Neural progenitor cell (in vitro differentiated cells): ENCODE measurements around the gene PRR35. TPM values are rescaled to one million over a fixed set of nuclear protein-coding genes. Genes with fewer than 3 reads are reported as not detected.

Experiments
- DNase-seq: peaks from one replicate; pipeline ENCODE4 v3.0.0-alpha.2; 2016; ENCODE audit warnings: low spot score
- H2AFZ ChIP-seq: fragments of 200-600 bp; sonication (generic); replicated peaks from 2 replicates; pipeline ENCODE4 v1.6.1; 2016; ENCODE audit warnings: antibody characterized with exemption
- H3F3A ChIP-seq: fragments of 200-600 bp; sonication (generic); 2 replicates; pipeline ENCODE4 v1.6.1; 2016; ENCODE audit warnings: antibody characterized with exemption, low read depth
- H3K27ac ChIP-seq: fragments of 200-600 bp; sonication (generic); 2 replicates; pipeline ENCODE4 v1.5.1; 2016; ENCODE audit warnings: mild to moderate bottlenecking
- H3K27me3 ChIP-seq: fragments of 200-600 bp; sonication (generic); 2 replicates; pipeline ENCODE4 v1.6.1; 2016; ENCODE audit warnings: mild to moderate bottlenecking, moderate library complexity
- H3K36me3 ChIP-seq: fragments of 200-600 bp; sonication (generic); 2 replicates; pipeline ENCODE4 v1.5.1; 2016
- H3K4me1 ChIP-seq: fragments of 200-600 bp; sonication (generic); 2 replicates; pipeline ENCODE4 v1.6.1; 2016; ENCODE audit warnings: mixed run types
- H3K4me2 ChIP-seq: fragments of 200-600 bp; sonication (generic); 2 replicates; pipeline ENCODE4 v1.6.1; 2016
- H3K4me3 ChIP-seq: fragments of 200-600 bp; sonication (generic); 2 replicates; pipeline ENCODE4 v1.5.1; 2016
- H3K79me2 ChIP-seq: fragments of 200-600 bp; sonication (generic); 2 replicates; pipeline ENCODE4 v1.6.1; 2016; ENCODE audit warnings: low read depth
- H3K9ac ChIP-seq: fragments of 200-600 bp; sonication (generic); 2 replicates; pipeline ENCODE4 v1.6.1; 2016
- H3K9me3 ChIP-seq: fragments of 200-600 bp; sonication (generic); 2 replicates; pipeline ENCODE4 v1.5.1; 2016; ENCODE audit warnings: low read depth
- H4K20me1 ChIP-seq: fragments of 200-600 bp; sonication (generic); 2 replicates; pipeline ENCODE4 v1.6.1; 2016; ENCODE audit warnings: low read depth
- H3K27ac Mint-ChIP-seq: 3 replicates; pipeline ENCODE4 v1.8.0; 2021; ENCODE audit warnings: mixed read lengths
- H3K27me3 Mint-ChIP-seq: 2 replicates; pipeline ENCODE4 v1.8.0; 2022; ENCODE audit warnings: low read depth, mild to moderate bottlenecking, inconsistent platforms, moderate library complexity, mixed read lengths; ENCODE audit not compliant: insufficient read depth
- H3K36me3 Mint-ChIP-seq: 3 replicates; pipeline ENCODE4 v1.8.0; 2021; ENCODE audit warnings: mixed read lengths
- H3K4me1 Mint-ChIP-seq: 3 replicates; pipeline ENCODE4 v1.8.0; 2021; ENCODE audit warnings: mixed read lengths
- H3K4me3 Mint-ChIP-seq: 3 replicates; pipeline ENCODE4 v1.8.0; 2021; ENCODE audit warnings: mild to moderate bottlenecking, moderate library complexity, mixed read lengths
- H3K9me3 Mint-ChIP-seq: 3 replicates; pipeline ENCODE4 v1.8.0; 2020; ENCODE audit warnings: mixed read lengths
- EZH2 ChIP-seq: fragments of 200-600 bp; sonication (generic); IDR thresholded peaks from 2 replicates; pipeline ENCODE4 v1.6.1; 2017; ENCODE audit warnings: antibody characterized with exemption, mild to moderate bottlenecking, moderate library complexity
- EZH2phosphoT487 ChIP-seq: fragments of 200-600 bp; sonication (generic); IDR thresholded peaks from 2 replicates; pipeline ENCODE4 v1.6.1; 2017; ENCODE audit warnings: antibody characterized with exemption
- total RNA-seq: library from RNA; depleted of rRNA; stranded (reverse); fragments of >200 nt; gene quantifications from 2 replicates; pipeline ENCODE4 v1.2.3, GENCODE V29; 2015; ENCODE audit warnings: low replicate concordance
- TF ChIP-seq, protein P1 (sequence below): fragments of 200-600 bp; sonication (generic); IDR thresholded peaks from 2 replicates; pipeline ENCODE4 v1.5.1; 2017; ENCODE audit warnings: antibody characterized with exemption, mild to moderate bottlenecking

PRR35 gene
- total RNA-seq, 1 donor from 2014 or later, result not detected

- Histone ChIP-seq H3K79me2 (no peaks in the 10 kb centered on the region), H3K4me2 (no peak overlapping the region), H4K20me1 (peaks cover 10% of the 10 kb centered on the region), H3K4me3 (no peak overlapping the region), H3K9me3 (no peaks in the 10 kb centered on the region), H2AFZ (no peak overlapping the region), H3F3A (peaks cover 8% of the 10 kb centered on the region), H3K36me3 (no peaks in the 10 kb centered on the region), H3K27me3 (peaks cover 59% of the 10 kb centered on the region), H3K4me1 (peaks cover 11% of the 10 kb centered on the region), H3K27ac (no peak overlapping the region), H3K9ac (no peak overlapping the region)
- peaks cover 19% of the 10 kb centered on the region for H3K4me1 Mint-ChIP-seq
- peaks cover 20% of the 10 kb centered on the region for H3K27me3 Mint-ChIP-seq
- H3K4me3 Mint-ChIP-seq, result no peak overlapping the region
- H3K27ac Mint-ChIP-seq, result no peak overlapping the region
- DNase-seq, result no peak
- H3K36me3 Mint-ChIP-seq, result no peaks in the 10 kb centered on the region
- H3K9me3 Mint-ChIP-seq, result peaks cover 2% of the 10 kb centered on the region
- TF ChIP-seq EZH2 (no peak), EZH2phosphoT487 (no peak)
- TF ChIP-seq, protein P1, sequence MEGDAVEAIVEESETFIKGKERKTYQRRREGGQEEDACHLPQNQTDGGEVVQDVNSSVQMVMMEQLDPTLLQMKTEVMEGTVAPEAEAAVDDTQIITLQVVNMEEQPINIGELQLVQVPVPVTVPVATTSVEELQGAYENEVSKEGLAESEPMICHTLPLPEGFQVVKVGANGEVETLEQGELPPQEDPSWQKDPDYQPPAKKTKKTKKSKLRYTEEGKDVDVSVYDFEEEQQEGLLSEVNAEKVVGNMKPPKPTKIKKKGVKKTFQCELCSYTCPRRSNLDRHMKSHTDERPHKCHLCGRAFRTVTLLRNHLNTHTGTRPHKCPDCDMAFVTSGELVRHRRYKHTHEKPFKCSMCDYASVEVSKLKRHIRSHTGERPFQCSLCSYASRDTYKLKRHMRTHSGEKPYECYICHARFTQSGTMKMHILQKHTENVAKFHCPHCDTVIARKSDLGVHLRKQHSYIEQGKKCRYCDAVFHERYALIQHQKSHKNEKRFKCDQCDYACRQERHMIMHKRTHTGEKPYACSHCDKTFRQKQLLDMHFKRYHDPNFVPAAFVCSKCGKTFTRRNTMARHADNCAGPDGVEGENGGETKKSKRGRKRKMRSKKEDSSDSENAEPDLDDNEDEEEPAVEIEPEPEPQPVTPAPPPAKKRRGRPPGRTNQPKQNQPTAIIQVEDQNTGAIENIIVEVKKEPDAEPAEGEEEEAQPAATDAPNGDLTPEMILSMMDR, result no peak
These were observed 3.0 kb downstream of the PRR35 start for GRCh38 chr16:563072-563644.

DNA sequence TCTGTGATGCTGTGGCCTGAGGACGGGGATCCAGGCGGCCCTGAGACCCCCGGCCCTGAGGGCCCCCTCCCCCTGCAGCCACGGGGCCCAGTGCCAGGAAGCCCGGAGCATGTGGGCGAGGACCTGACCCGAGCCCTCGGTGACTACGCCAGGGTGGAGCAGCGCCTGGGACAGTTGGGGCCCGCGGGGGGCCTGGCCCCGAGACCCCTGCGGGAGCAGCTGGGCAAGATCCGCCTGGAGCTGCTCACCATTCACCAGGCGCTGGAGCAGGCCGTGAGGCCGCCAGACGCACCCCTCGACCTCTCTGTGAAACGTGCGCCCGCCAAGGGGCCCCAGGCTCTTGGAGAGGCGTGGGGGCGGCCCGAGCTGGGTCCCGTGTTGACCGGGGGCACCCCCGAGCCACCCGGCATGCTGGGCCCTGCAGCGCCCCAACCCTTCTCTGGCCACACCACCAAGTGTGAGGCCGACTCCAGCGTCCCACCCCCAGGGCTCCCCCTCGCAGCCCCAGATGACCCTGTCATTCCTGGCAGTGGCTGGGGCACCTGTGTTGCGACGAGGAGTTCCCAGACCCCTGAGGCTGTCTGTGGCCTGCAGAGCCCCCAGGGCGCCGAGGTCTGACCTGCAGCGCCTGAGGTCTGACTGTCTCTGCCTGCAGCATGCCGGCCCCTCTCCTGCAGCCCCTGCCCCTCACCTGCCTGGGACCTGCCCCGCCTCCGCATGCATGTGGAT lies 4.7 kb downstream of the PRR35 start:
- no peak for DNase-seq
- Histone ChIP-seq H3K4me3 (no peak overlapping the region), H3K9me3 (no peaks in the 10 kb centered on the region), H3K27me3 (peaks cover 42% of the 10 kb centered on the region), H3K4me2 (no peak overlapping the region), H2AFZ (no peak overlapping the region), H3F3A (peaks cover 5% of the 10 kb centered on the region), H3K9ac (no peak overlapping the region), H3K4me1 (peaks cover 13% of the 10 kb centered on the region), H3K27ac (no peak overlapping the region), H4K20me1 (peaks cover under 1% of the 10 kb centered on the region), H3K79me2 (no peaks in the 10 kb centered on the region), H3K36me3 (no peaks in the 10 kb centered on the region)
- Mint-ChIP-seq H3K4me1 (peaks cover 25% of the 10 kb centered on the region), H3K4me3 (no peak overlapping the region), H3K36me3 (no peaks in the 10 kb centered on the region), H3K27me3 (peaks cover 9% of the 10 kb centered on the region), H3K27ac (no peak overlapping the region), H3K9me3 (peaks cover 2% of the 10 kb centered on the region)
- no peak for TF ChIP-seq EZH2
- TF ChIP-seq, protein P1, result no peak

DNA sequence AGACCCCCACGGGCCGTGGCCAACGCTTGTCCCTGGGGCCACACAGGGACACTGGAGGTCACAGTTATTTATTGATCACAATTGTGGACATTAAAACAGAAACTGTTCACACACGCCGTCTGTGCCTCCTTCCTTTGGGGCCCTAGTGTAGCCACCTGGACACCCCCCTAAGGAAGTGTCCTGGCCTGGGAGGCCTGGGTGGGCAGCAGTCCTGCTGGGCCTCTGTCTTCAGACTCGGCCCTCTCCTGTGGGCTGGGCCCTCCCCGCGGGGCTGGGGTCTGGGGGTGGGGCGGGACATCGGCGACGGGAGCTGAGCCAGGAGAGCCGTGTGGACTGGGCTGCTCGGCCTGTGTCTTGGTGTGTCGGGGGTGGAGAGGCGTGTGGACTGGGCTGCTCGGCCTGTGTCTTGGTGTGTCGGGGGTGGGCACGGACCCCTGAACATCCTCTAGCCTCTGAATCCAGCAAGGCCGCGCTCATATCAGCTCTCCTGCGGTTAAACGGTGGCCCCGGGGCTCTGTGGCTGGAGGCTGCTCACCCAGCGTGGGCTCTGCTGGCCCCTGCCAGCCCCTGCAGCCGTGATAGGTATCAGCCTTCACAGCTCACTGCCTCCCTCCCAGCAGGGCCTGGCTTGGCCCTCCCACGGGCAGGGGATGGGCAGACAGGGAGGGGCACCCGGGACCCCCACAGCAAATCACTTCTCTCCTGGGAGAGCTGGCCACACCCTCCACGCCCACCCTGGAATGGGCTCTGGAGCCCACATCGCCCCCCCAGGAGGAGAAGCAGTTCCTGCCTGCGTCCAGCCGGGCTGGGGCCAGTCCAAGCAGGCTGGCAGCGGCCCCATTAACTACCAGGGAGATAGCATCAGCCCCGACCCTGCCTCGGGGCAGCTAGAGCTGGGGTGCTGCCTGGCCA lies 5.5 kb downstream of the PRR35 start:
- no peak overlapping the region for H3K9ac ChIP-seq
- no peak overlapping the region for H2AFZ ChIP-seq
- no peak overlapping the region for H3K27ac Mint-ChIP-seq
- H3K36me3 Mint-ChIP-seq, result no peaks in the 10 kb centered on the region
- H3K9me3 ChIP-seq, result no peaks in the 10 kb centered on the region
- peaks cover 8% of the 10 kb centered on the region for H3F3A ChIP-seq
- H3K4me1 ChIP-seq, result peaks cover 13% of the 10 kb centered on the region
- peak overlapping the region; percentile 41 for H3K4me3 Mint-ChIP-seq
- H3K36me3 ChIP-seq, result no peaks in the 10 kb centered on the region
- no peak overlapping the region for H3K27ac ChIP-seq
- no peak overlapping the region for H3K4me2 ChIP-seq
- peaks cover 34% of the 10 kb centered on the region for H3K27me3 ChIP-seq
- no peak overlapping the region for H3K4me3 ChIP-seq
- no peak for DNase-seq
- H4K20me1 ChIP-seq, result peaks cover 7% of the 10 kb centered on the region
- TF ChIP-seq EZH2phosphoT487 (no peak), EZH2 (no peak)
- TF ChIP-seq, protein P1, result no peak
- peaks cover 9% of the 10 kb centered on the region for H3K27me3 Mint-ChIP-seq
- H3K4me1 Mint-ChIP-seq, result peaks cover 27% of the 10 kb centered on the region
- peaks cover 7% of the 10 kb centered on the region for H3K79me2 ChIP-seq
- peaks cover 2% of the 10 kb centered on the region for H3K9me3 Mint-ChIP-seq
